ENCODE results near the gene PCCA.

DNA sequence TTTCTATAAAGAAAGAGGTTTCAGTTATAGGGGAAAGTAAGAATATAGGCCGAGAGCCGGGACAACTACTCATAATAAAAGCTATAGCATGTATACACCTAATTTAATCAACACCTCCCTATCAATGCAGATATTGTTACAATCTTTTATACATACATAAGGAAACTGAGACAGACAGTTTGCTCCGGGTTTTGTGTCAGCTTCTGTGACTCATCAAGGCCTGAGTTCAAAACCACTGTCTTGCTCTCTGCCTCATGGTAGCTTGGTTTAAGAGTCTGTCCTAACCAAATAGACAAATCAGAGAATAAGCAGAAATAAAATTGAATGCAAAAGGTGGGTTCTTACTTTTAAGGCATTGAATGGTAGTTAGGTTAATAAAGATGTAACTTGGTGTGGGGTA, 276.8 kb downstream of the PCCA start:
- TF ChIP-seq, protein P1, sequence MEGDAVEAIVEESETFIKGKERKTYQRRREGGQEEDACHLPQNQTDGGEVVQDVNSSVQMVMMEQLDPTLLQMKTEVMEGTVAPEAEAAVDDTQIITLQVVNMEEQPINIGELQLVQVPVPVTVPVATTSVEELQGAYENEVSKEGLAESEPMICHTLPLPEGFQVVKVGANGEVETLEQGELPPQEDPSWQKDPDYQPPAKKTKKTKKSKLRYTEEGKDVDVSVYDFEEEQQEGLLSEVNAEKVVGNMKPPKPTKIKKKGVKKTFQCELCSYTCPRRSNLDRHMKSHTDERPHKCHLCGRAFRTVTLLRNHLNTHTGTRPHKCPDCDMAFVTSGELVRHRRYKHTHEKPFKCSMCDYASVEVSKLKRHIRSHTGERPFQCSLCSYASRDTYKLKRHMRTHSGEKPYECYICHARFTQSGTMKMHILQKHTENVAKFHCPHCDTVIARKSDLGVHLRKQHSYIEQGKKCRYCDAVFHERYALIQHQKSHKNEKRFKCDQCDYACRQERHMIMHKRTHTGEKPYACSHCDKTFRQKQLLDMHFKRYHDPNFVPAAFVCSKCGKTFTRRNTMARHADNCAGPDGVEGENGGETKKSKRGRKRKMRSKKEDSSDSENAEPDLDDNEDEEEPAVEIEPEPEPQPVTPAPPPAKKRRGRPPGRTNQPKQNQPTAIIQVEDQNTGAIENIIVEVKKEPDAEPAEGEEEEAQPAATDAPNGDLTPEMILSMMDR (conservative IDR thresholded peaks at IDR 0.05), result no peak
- no peak for TF ChIP-seq EZH2 (IDR thresholded peaks at IDR 0.05; ENCODE audit: low read depth)

Data from PC-9 (cell line).